ENCODE results near the gene EIF3B.

The EIF3B gene

GRCh38 chr7:2379821-2380450 lies 25.3 kb downstream of the EIF3B start:
- ATAC-seq (ENCODE audit: low read depth), result no peak
- Histone ChIP-seq H3K27me3 (ENCODE audit: insufficient read depth, poor library complexity, severe bottlenecking) (no peaks in the 10 kb centered on the region), H3K4me1 (ENCODE audit: insufficient read depth, poor library complexity, severe bottlenecking) (no peaks in the 10 kb centered on the region), H3K36me3 (ENCODE audit: low read depth) (peaks cover 61% of the 10 kb centered on the region), H3K4me3 (ENCODE audit: severe bottlenecking) (no peak overlapping the region), H3K27ac (ENCODE audit: poor library complexity, severe bottlenecking) (no peak overlapping the region), H3K9me3 (ENCODE audit: severe bottlenecking) (no peaks in the 10 kb centered on the region)
- no peak for DNase-seq (ENCODE audit: low spot score)
- no peak for TF ChIP-seq CTCF (IDR thresholded peaks at IDR 0.05; ENCODE audit: poor library complexity, severe bottlenecking)

DNA sequence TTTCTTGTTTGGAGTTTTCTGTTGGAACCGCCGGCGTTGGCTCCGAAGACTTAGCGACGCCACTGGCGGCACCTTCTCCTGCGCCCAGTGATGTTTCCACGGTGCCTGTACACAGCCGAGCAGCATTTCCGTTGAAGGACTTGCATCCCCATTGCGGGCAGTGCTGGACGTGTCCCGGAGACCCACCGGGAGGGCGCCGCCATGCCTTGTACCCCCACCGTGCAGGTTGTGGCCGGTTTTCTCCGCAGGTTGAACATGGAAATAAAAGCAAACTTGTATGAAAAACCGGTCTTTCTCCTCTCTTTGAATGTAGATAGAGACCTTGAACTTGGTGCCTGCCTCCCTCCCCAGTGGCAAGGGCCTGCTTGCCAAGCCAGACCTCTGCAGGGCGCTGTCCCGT lies 25.8 kb downstream of the EIF3B start:
- DNase-seq (ENCODE audit: low spot score), result no peak
- H3K36me3 ChIP-seq (ENCODE audit: low read depth), result peaks cover 56% of the 10 kb centered on the region
- ATAC-seq (ENCODE audit: low read depth), result no peak

GRCh38 chr7:2381227-2381626 lies 26.6 kb downstream of the EIF3B start:
- no peak for TF ChIP-seq CTCF (IDR thresholded peaks at IDR 0.05; ENCODE audit: poor library complexity, severe bottlenecking)
- Histone ChIP-seq H3K36me3 (ENCODE audit: low read depth) (peaks cover 48% of the 10 kb centered on the region), H3K4me3 (ENCODE audit: severe bottlenecking) (no peak overlapping the region), H3K4me1 (ENCODE audit: insufficient read depth, poor library complexity, severe bottlenecking) (no peaks in the 10 kb centered on the region), H3K27me3 (ENCODE audit: insufficient read depth, poor library complexity, severe bottlenecking) (no peaks in the 10 kb centered on the region), H3K27ac (ENCODE audit: poor library complexity, severe bottlenecking) (no peak overlapping the region), H3K9me3 (ENCODE audit: severe bottlenecking) (no peaks in the 10 kb centered on the region)
- no peak for ATAC-seq (ENCODE audit: low read depth)
- DNase-seq (ENCODE audit: low spot score), result no peak

More for the DNA sequence above, 25.8 kb downstream of the EIF3B start:
- no peak overlapping the region for H3K4me3 ChIP-seq (ENCODE audit: severe bottlenecking)
- no peak for TF ChIP-seq CTCF (IDR thresholded peaks at IDR 0.05; ENCODE audit: poor library complexity, severe bottlenecking)
- H3K27ac ChIP-seq (ENCODE audit: poor library complexity, severe bottlenecking), result no peak overlapping the region
- H3K27me3 ChIP-seq (ENCODE audit: insufficient read depth, poor library complexity, severe bottlenecking), result no peaks in the 10 kb centered on the region
- H3K9me3 ChIP-seq (ENCODE audit: severe bottlenecking), result no peaks in the 10 kb centered on the region
- H3K4me1 ChIP-seq (ENCODE audit: insufficient read depth, poor library complexity, severe bottlenecking), result no peaks in the 10 kb centered on the region

GRCh38 chr7:2381881-2382509 lies 27.4 kb downstream of the EIF3B start:
- no peak for TF ChIP-seq CTCF (IDR thresholded peaks at IDR 0.05; ENCODE audit: poor library complexity, severe bottlenecking)
- H3K4me3 ChIP-seq (ENCODE audit: severe bottlenecking), result no peak overlapping the region
- no peaks in the 10 kb centered on the region for H3K4me1 ChIP-seq (ENCODE audit: insufficient read depth, poor library complexity, severe bottlenecking)
- no peaks in the 10 kb centered on the region for H3K27me3 ChIP-seq (ENCODE audit: insufficient read depth, poor library complexity, severe bottlenecking)
- DNase-seq (ENCODE audit: low spot score) (no peak), ATAC-seq (ENCODE audit: low read depth) (no peak)
- H3K36me3 ChIP-seq (ENCODE audit: low read depth), result peaks cover 40% of the 10 kb centered on the region
- H3K9me3 ChIP-seq (ENCODE audit: severe bottlenecking), result no peaks in the 10 kb centered on the region
- H3K27ac ChIP-seq (ENCODE audit: poor library complexity, severe bottlenecking), result no peak overlapping the region

All from RWPE2 (cell line).